Panc1 (cell line): ENCODE measurements around the gene ISLR. TPM values are rescaled to one million over a fixed set of nuclear protein-coding genes. Genes with fewer than 3 reads are reported as not detected.

ENCODE experiments used
- ATAC-seq: fragments of 200-7000 bp; cut with Tn5 transposase; 2 replicates; pipeline ENCODE4 v1.9.1; 2020; ENCODE audit warnings: mild to moderate bottlenecking, moderate library complexity
- BruUV-seq: library from RNA; stranded (reverse); fragments of 400-500 nt; replicated peaks from 2 replicates; lab custom pipeline; 2021; lab: Mats Ljungman, UMichigan
- CTCF ChIA-PET: fragments of 300-600 bp; sonication (Branson Sonifier 250); formaldehyde crosslinking; loops from one replicate; lab custom pipeline; 2022; ENCODE audit warnings: antibody characterized with exemption; lab: Charles Lee
- POLR2A ChIA-PET: fragments of 300-600 bp; sonication (Branson Sonifier 250); formaldehyde crosslinking; loops from one replicate; lab custom pipeline; 2022; ENCODE audit warnings: antibody characterized with exemption; lab: Charles Lee
- DNase-seq: peaks from one replicate; pipeline ENCODE4 v3.0.0-alpha.2; 2010; ENCODE audit warnings: low read depth, low spot score
- H3K27ac ChIP-seq: 2 replicates; pipeline ENCODE4 v1.5.1; 2011; ENCODE audit warnings: mild to moderate bottlenecking, low read length, inconsistent platforms
- H3K27me3 ChIP-seq: fragments of 200-500 bp; sonication (Bioruptor generic); 2 replicates; pipeline ENCODE4 v1.6.0; 2014; ENCODE audit warnings: low read length, inconsistent platforms; ENCODE audit not compliant: control insufficient read depth, insufficient read depth
- H3K36me3 ChIP-seq: fragments of 200-500 bp; sonication (Bioruptor generic); 2 replicates; pipeline ENCODE4 v1.5.1; 2014; ENCODE audit warnings: inconsistent platforms, mild to moderate bottlenecking, low read length, moderate library complexity; ENCODE audit not compliant: control insufficient read depth, insufficient read depth
- H3K4me1 ChIP-seq: 2 replicates; pipeline ENCODE4 v1.5.1; 2011; ENCODE audit warnings: inconsistent platforms, mild to moderate bottlenecking, low read length, moderate library complexity; ENCODE audit not compliant: control insufficient read depth, insufficient read depth
- H3K4me3 ChIP-seq, 2 experiments: 2 replicates each; pipeline ENCODE4 v1.5.1; 2011 to 2012; ENCODE audit warnings: low read depth in 2 of 2, low read length in 2 of 2, mild to moderate bottlenecking in 2 of 2, inconsistent platforms in 1 of 2, moderate library complexity in 1 of 2
- H3K9me3 ChIP-seq: fragments of 200-500 bp; sonication (Bioruptor generic); 2 replicates; pipeline ENCODE4 v1.5.1; 2014; ENCODE audit warnings: low read depth, mild to moderate bottlenecking, inconsistent platforms, low read length, moderate library complexity; ENCODE audit not compliant: control insufficient read depth, insufficient read depth
- POLR2AphosphoS5 ChIP-seq: IDR thresholded peaks from 2 replicates; pipeline ENCODE4 v1.6.1; 2012; ENCODE audit warnings: mild to moderate bottlenecking, low read depth, low read length, moderate library complexity
- SIN3A ChIP-seq: IDR thresholded peaks from 2 replicates; pipeline ENCODE4 v1.6.1; 2012; ENCODE audit warnings: low read depth, mild to moderate bottlenecking, low read length, moderate library complexity, borderline replicate concordance; ENCODE audit not compliant: insufficient read depth
- TCF7L2 ChIP-seq: IDR thresholded peaks from 2 replicates; pipeline ENCODE4 v1.6.1; 2011; ENCODE audit warnings: mild to moderate bottlenecking, low read depth, low read length, inconsistent platforms
- in situ Hi-C: cut with HindIII; loops from 2 replicates; pipeline ENCODE4 v1.10.0; 2016; ENCODE audit warnings: low sequenced_read_pairs, low pct_unique_long_range_greater_than_20kb
- intact Hi-C: fragments of 100-400 bp; cut with micrococcal nuclease; formaldehyde crosslinking; loops from one replicate; pipeline ENCODE4 v1.10.0; 2022; ENCODE audit not compliant: unreplicated experiment
- total RNA-seq: library from RNA; stranded (reverse); gene quantifications from one replicate; pipeline ENCODE4 v1.2.1, GENCODE V29; 2021; ENCODE audit not compliant: unreplicated experiment
- TF ChIP-seq, protein P1 (sequence below), 2 experiments: IDR thresholded peaks; 2 replicates each; pipeline ENCODE4 v1.6.1; 2011 to 2012; ENCODE audit warnings: low read depth in 2 of 2, control low read depth in 1 of 2, low read length in 1 of 2, mild to moderate bottlenecking in 1 of 2, moderate library complexity in 1 of 2; ENCODE audit not compliant: insufficient read depth in 1 of 2
- TF ChIP-seq, protein P2 (sequence below): fragments of 450-650 bp; IDR thresholded peaks from 2 replicates; pipeline ENCODE4 v1.5.1; 2017; ENCODE audit warnings: mild to moderate bottlenecking

ISLR gene
- total RNA-seq, 1 experiment from 2014 or later: 0.28 TPM

GRCh38 chr15:74132681-74133651 lies 40.5 kb upstream of the ISLR start:
- peaks cover 13% of the 10 kb centered on the region for H3K4me1 ChIP-seq
- peaks cover 14% of the 10 kb centered on the region; the same call in 1 of the 2 replicates for H3K27me3 ChIP-seq
- in situ Hi-C loops: no loop called here
- no peak overlapping the region for H3K4me3 ChIP-seq
- DNase-seq (no peak), ATAC-seq (no peak)
- ChIA-PET CTCF (no interaction called here), POLR2A (no interaction called here)
- no peaks in the 10 kb centered on the region for H3K36me3 ChIP-seq
- intact Hi-C loops: no loop called here
- TF ChIP-seq SIN3A (no peak), TCF7L2 (no peak), POLR2AphosphoS5 (no peak)
- TF ChIP-seq, protein P1, sequence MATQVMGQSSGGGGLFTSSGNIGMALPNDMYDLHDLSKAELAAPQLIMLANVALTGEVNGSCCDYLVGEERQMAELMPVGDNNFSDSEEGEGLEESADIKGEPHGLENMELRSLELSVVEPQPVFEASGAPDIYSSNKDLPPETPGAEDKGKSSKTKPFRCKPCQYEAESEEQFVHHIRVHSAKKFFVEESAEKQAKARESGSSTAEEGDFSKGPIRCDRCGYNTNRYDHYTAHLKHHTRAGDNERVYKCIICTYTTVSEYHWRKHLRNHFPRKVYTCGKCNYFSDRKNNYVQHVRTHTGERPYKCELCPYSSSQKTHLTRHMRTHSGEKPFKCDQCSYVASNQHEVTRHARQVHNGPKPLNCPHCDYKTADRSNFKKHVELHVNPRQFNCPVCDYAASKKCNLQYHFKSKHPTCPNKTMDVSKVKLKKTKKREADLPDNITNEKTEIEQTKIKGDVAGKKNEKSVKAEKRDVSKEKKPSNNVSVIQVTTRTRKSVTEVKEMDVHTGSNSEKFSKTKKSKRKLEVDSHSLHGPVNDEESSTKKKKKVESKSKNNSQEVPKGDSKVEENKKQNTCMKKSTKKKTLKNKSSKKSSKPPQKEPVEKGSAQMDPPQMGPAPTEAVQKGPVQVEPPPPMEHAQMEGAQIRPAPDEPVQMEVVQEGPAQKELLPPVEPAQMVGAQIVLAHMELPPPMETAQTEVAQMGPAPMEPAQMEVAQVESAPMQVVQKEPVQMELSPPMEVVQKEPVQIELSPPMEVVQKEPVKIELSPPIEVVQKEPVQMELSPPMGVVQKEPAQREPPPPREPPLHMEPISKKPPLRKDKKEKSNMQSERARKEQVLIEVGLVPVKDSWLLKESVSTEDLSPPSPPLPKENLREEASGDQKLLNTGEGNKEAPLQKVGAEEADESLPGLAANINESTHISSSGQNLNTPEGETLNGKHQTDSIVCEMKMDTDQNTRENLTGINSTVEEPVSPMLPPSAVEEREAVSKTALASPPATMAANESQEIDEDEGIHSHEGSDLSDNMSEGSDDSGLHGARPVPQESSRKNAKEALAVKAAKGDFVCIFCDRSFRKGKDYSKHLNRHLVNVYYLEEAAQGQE (IDR thresholded peaks at IDR 0.05; ENCODE audit: insufficient read depth in 1 of 2, low read depth in 2 of 2, low read length in 1 of 2): no peak
- TF ChIP-seq, protein P2, sequence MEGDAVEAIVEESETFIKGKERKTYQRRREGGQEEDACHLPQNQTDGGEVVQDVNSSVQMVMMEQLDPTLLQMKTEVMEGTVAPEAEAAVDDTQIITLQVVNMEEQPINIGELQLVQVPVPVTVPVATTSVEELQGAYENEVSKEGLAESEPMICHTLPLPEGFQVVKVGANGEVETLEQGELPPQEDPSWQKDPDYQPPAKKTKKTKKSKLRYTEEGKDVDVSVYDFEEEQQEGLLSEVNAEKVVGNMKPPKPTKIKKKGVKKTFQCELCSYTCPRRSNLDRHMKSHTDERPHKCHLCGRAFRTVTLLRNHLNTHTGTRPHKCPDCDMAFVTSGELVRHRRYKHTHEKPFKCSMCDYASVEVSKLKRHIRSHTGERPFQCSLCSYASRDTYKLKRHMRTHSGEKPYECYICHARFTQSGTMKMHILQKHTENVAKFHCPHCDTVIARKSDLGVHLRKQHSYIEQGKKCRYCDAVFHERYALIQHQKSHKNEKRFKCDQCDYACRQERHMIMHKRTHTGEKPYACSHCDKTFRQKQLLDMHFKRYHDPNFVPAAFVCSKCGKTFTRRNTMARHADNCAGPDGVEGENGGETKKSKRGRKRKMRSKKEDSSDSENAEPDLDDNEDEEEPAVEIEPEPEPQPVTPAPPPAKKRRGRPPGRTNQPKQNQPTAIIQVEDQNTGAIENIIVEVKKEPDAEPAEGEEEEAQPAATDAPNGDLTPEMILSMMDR: no peak
- no TSS peak for BruUV-seq
- no peak overlapping the region for H3K27ac ChIP-seq
- no peaks in the 10 kb centered on the region for H3K9me3 ChIP-seq

DNA sequence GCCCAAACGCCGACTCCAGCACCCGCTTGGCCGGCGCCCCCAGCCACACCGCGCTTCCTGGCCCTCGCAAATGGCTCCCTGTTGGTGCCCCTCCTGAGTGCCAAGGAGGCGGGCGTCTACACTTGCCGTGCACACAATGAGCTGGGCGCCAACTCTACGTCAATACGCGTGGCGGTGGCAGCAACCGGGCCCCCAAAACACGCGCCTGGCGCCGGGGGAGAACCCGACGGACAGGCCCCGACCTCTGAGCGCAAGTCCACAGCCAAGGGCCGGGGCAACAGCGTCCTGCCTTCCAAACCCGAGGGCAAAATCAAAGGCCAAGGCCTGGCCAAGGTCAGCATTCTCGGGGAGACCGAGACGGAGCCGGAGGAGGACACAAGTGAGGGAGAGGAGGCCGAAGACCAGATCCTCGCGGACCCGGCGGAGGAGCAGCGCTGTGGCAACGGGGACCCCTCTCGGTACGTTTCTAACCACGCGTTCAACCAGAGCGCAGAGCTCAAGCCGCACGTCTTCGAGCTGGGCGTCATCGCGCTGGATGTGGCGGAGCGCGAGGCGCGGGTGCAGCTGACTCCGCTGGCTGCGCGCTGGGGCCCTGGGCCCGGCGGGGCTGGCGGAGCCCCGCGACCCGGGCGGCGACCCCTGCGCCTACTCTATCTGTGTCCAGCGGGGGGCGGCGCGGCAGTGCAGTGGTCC lies 39.7 kb upstream of the ISLR start:
- H3K27ac ChIP-seq: no peak overlapping the region
- no TSS peak for BruUV-seq
- H3K4me3 ChIP-seq: no peak overlapping the region
- TF ChIP-seq, protein P2: no peak
- TF ChIP-seq SIN3A: no peak
- TF ChIP-seq TCF7L2: no peak
- TF ChIP-seq, protein P1 (IDR thresholded peaks at IDR 0.05; ENCODE audit: insufficient read depth in 1 of 2, low read depth in 2 of 2, low read length in 1 of 2): no peak
- TF ChIP-seq POLR2AphosphoS5: no peak
- H3K4me1 ChIP-seq: peaks cover 6% of the 10 kb centered on the region
- H3K27me3 ChIP-seq: peaks cover 14% of the 10 kb centered on the region; the same call in 1 of the 2 replicates
- intact Hi-C loops: no loop called here
- POLR2A ChIA-PET: no interaction called here
- ATAC-seq (no peak), DNase-seq (no peak)
- in situ Hi-C loops: no loop called here
- H3K36me3 ChIP-seq: no peaks in the 10 kb centered on the region
- CTCF ChIA-PET: interaction anchor here (0.7 to 1.2 kb wide), 2 partner anchors 22 to 174 kb away, joined by 3 read pairs; no protein-coding TSS in a partner anchor
- H3K9me3 ChIP-seq: no peaks in the 10 kb centered on the region
